ENCODE measurements around the gene ACOXL.

ACOXL gene

DNA sequence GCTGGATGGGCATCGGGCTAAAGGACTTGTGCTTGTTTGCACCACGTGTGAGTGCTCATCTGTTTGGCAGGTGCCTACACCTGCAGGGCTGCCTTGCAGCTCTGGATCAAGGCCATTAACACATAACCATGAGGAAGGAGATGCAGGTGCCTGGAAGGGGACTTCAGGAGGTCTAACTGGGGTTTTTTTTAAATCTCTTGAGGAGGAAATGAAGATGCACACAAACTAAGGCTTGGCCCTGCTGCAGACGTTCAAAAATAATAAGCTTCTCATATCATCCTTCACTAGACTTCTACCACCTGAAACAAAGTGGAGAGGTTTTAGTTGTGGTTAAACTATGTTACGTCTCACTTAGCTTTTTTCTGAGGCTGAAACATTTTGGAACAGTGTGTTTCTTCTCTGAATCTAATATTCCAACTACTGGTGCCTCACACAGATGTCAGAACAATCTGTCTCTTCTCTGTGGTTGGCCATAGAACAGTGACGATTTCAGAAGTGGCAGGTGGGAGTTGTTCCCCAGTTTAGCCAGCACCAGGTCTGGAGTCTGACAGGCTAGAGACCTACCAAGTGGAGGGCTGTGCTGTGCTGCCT is 424.8 kb downstream of the ACOXL start:
- H3K9me3 ChIP-seq (ENCODE audit: insufficient read depth, low read length) = no peaks in the 10 kb centered on the region
- peak overlapping the region; percentile 44 for H3K4me2 ChIP-seq (ENCODE audit: low read depth, low read length, poor library complexity, severe bottlenecking)
- no peak overlapping the region for H2AFZ ChIP-seq (ENCODE audit: low read depth, low read length, severe bottlenecking)
- peaks cover 11% of the 10 kb centered on the region; the same call in 1 of the 2 replicates for H3K79me2 ChIP-seq (ENCODE audit: insufficient read depth, low read length)
- H4K20me1 ChIP-seq (ENCODE audit: low read depth, low read length) = no peaks in the 10 kb centered on the region; the same call in 1 of the 2 replicates
- no peaks in the 10 kb centered on the region for H3K27me3 ChIP-seq (ENCODE audit: low read length)
- H3K27ac ChIP-seq (ENCODE audit: low read depth, low read length) = peak overlapping the region; percentile 90
- TF ChIP-seq EZH2phosphoT487 (conservative IDR thresholded peaks at IDR 0.05; ENCODE audit: low read length) = no peak
- peaks cover 27% of the 10 kb centered on the region for H3F3A ChIP-seq (ENCODE audit: insufficient read depth)
- no peaks in the 10 kb centered on the region for H3K9me2 ChIP-seq (replicated peaks; ENCODE audit: insufficient read depth, low read length)
- H3K4me3 ChIP-seq (ENCODE audit: insufficient read depth, low read length, poor library complexity, severe bottlenecking) = no peak overlapping the region
- H3K9ac ChIP-seq (ENCODE audit: low read length) = peak overlapping the region; percentile 22; the same call in 1 of the 2 replicates
- H3K36me3 ChIP-seq (ENCODE audit: low read length) = no peaks in the 10 kb centered on the region

DNA sequence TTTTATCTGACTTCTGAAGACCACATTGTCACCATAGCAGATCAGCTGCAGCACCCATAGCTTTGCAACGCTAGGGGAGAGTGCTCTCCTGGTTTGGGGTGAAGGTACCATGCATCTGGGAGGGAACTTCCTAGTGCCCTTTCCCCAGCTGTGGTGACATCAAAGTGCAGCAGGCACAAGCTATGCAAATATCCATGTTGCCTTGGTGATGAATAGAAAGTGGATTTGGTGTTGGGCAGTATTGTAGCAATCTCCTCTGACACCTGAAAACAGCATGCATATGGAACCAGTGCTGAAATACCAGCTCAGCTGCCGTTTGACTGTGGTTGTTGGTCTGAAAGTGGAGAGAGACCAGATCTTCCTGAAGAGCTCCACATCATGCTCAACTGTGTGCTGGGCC is 425.4 kb downstream of the ACOXL start:
- Histone ChIP-seq H3K36me3 (ENCODE audit: low read length) (no peaks in the 10 kb centered on the region), H3K27ac (ENCODE audit: low read depth, low read length) (peak overlapping the region; percentile 90), H3K4me2 (ENCODE audit: low read depth, low read length, poor library complexity, severe bottlenecking) (peak overlapping the region; percentile 44)

DNA sequence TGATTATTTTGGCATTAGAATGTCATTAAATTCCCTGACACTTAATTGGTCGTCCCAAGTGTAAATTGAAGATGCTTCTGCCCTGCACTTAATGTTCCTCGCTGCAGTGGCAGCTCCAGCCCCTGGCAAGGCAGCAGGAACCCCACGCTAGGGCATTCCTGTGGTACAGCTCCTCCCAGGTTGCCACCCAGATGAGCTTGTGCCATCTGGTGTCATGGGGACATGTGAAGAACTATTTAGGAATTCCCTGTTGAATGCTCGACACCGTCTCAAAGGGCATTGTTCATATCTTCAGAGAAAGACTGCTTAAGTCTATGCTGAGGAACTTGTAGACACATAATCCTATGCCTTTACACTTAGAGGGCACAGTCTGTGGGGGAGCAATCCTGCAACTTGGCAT is 427.3 kb downstream of the ACOXL start:
- no peak for TF ChIP-seq EZH2phosphoT487 (conservative IDR thresholded peaks at IDR 0.05; ENCODE audit: low read length)
- TF ChIP-seq, protein P1, sequence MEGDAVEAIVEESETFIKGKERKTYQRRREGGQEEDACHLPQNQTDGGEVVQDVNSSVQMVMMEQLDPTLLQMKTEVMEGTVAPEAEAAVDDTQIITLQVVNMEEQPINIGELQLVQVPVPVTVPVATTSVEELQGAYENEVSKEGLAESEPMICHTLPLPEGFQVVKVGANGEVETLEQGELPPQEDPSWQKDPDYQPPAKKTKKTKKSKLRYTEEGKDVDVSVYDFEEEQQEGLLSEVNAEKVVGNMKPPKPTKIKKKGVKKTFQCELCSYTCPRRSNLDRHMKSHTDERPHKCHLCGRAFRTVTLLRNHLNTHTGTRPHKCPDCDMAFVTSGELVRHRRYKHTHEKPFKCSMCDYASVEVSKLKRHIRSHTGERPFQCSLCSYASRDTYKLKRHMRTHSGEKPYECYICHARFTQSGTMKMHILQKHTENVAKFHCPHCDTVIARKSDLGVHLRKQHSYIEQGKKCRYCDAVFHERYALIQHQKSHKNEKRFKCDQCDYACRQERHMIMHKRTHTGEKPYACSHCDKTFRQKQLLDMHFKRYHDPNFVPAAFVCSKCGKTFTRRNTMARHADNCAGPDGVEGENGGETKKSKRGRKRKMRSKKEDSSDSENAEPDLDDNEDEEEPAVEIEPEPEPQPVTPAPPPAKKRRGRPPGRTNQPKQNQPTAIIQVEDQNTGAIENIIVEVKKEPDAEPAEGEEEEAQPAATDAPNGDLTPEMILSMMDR (IDR thresholded peaks at IDR 0.05; ENCODE audit: insufficient read depth, low read length, poor library complexity, severe bottlenecking) = no peak
- no peak overlapping the region for H2AFZ ChIP-seq (ENCODE audit: low read depth, low read length, severe bottlenecking)
- peaks cover 11% of the 10 kb centered on the region; the same call in 1 of the 2 replicates for H3K79me2 ChIP-seq (ENCODE audit: insufficient read depth, low read length)
- H3K4me3 ChIP-seq (ENCODE audit: insufficient read depth, low read length, poor library complexity, severe bottlenecking) = no peak overlapping the region
- no peaks in the 10 kb centered on the region for H3K27me3 ChIP-seq (ENCODE audit: low read length)
- H3K4me2 ChIP-seq (ENCODE audit: low read depth, low read length, poor library complexity, severe bottlenecking) = no peak overlapping the region
- no peak overlapping the region for H3K9ac ChIP-seq (ENCODE audit: low read length)
- no peaks in the 10 kb centered on the region; the same call in 1 of the 2 replicates for H4K20me1 ChIP-seq (ENCODE audit: low read depth, low read length)
- no peak overlapping the region for H3K27ac ChIP-seq (ENCODE audit: low read depth, low read length)
- no peaks in the 10 kb centered on the region for H3K9me2 ChIP-seq (replicated peaks; ENCODE audit: insufficient read depth, low read length)
- H3K36me3 ChIP-seq (ENCODE audit: low read length) = no peaks in the 10 kb centered on the region
- no peaks in the 10 kb centered on the region for H3K9me3 ChIP-seq (ENCODE audit: insufficient read depth, low read length)
- peaks cover 27% of the 10 kb centered on the region for H3F3A ChIP-seq (ENCODE audit: insufficient read depth)

More for the DNA sequence above, 425.4 kb downstream of the ACOXL start:
- H3K4me3 ChIP-seq (ENCODE audit: insufficient read depth, low read length, poor library complexity, severe bottlenecking) = no peak overlapping the region
- TF ChIP-seq, protein P1 (IDR thresholded peaks at IDR 0.05; ENCODE audit: insufficient read depth, low read length, poor library complexity, severe bottlenecking) = no peak
- no peak for TF ChIP-seq EZH2phosphoT487 (conservative IDR thresholded peaks at IDR 0.05; ENCODE audit: low read length)
- no peaks in the 10 kb centered on the region for H3K9me2 ChIP-seq (replicated peaks; ENCODE audit: insufficient read depth, low read length)
- no peaks in the 10 kb centered on the region; the same call in 1 of the 2 replicates for H4K20me1 ChIP-seq (ENCODE audit: low read depth, low read length)
- H3K27me3 ChIP-seq (ENCODE audit: low read length) = no peaks in the 10 kb centered on the region
- no peak overlapping the region for H2AFZ ChIP-seq (ENCODE audit: low read depth, low read length, severe bottlenecking)
- H3K9me3 ChIP-seq (ENCODE audit: insufficient read depth, low read length) = no peaks in the 10 kb centered on the region
- peak overlapping the region; percentile 22; the same call in 1 of the 2 replicates for H3K9ac ChIP-seq (ENCODE audit: low read length)
- peaks cover 27% of the 10 kb centered on the region for H3F3A ChIP-seq (ENCODE audit: insufficient read depth)
- H3K79me2 ChIP-seq (ENCODE audit: insufficient read depth, low read length) = peaks cover 11% of the 10 kb centered on the region; the same call in 1 of the 2 replicates

DNA sequence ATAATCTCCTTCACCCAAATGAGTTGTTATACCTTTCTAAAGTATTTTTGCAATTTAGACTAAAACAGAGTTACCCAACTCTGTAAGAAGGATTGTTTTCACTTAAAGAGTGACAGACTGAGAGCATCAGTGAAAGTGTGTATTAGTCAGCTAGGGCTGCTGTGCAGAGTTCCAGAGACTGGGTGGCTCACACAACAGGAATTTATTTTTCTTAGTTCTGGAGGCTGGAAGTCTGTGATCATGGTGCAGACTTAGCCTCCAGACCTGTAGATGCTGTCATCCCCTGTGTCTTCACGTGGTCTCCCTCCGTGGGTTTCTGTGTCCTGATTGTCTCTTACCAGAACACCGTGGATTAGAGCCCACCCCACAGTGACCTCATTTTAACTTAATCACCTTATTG is 428.4 kb downstream of the ACOXL start:
- Histone ChIP-seq H3K4me3 (ENCODE audit: insufficient read depth, low read length, poor library complexity, severe bottlenecking) (no peak overlapping the region), H3K4me2 (ENCODE audit: low read depth, low read length, poor library complexity, severe bottlenecking) (no peak overlapping the region), H3K36me3 (ENCODE audit: low read length) (no peaks in the 10 kb centered on the region), H3K27ac (ENCODE audit: low read depth, low read length) (no peak overlapping the region), H3K9me2 (replicated peaks; ENCODE audit: insufficient read depth, low read length) (no peaks in the 10 kb centered on the region), H4K20me1 (ENCODE audit: low read depth, low read length) (no peaks in the 10 kb centered on the region; the same call in 1 of the 2 replicates), H2AFZ (ENCODE audit: low read depth, low read length, severe bottlenecking) (no peak overlapping the region), H3K9me3 (ENCODE audit: insufficient read depth, low read length) (no peaks in the 10 kb centered on the region), H3F3A (ENCODE audit: insufficient read depth) (peaks cover 23% of the 10 kb centered on the region), H3K9ac (ENCODE audit: low read length) (no peak overlapping the region), H3K27me3 (ENCODE audit: low read length) (no peaks in the 10 kb centered on the region), H3K79me2 (ENCODE audit: insufficient read depth, low read length) (peaks cover 11% of the 10 kb centered on the region; the same call in 1 of the 2 replicates)
- no peak for TF ChIP-seq EZH2phosphoT487 (conservative IDR thresholded peaks at IDR 0.05; ENCODE audit: low read length)
- TF ChIP-seq, protein P1 (IDR thresholded peaks at IDR 0.05; ENCODE audit: insufficient read depth, low read length, poor library complexity, severe bottlenecking) = no peak
